ENCODE data around the gene ARHGEF11. TPM values are rescaled to one million over a fixed set of nuclear protein-coding genes. Genes with fewer than 3 reads are reported as not detected.

Gene ARHGEF11
- polyA plus RNA-seq, 3 donors, result 34.5 to 41.5 (median 38.3) TPM

DNA sequence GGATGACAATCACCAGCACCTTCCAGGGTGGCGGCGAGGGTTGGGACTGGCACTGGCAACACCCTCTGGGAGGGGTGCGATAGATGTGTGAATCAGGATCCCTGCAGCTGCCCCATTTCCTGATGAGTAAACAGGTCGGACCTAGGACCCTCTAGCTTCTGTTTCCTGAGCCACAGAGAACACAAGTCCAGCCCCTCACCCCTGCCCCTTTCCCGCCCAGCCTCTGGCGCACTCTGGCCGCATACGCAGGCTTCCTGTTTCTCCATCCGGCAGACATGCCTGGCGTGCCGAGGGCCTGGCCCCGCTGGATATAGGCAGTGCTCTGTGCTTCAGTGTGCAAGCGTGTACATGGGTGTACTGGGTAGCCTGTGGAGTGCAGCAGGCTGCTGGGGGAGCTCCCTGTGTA lies 147.4 kb downstream of the ARHGEF11 start:
- peak; percentile 69 for DNase-seq

DNA sequence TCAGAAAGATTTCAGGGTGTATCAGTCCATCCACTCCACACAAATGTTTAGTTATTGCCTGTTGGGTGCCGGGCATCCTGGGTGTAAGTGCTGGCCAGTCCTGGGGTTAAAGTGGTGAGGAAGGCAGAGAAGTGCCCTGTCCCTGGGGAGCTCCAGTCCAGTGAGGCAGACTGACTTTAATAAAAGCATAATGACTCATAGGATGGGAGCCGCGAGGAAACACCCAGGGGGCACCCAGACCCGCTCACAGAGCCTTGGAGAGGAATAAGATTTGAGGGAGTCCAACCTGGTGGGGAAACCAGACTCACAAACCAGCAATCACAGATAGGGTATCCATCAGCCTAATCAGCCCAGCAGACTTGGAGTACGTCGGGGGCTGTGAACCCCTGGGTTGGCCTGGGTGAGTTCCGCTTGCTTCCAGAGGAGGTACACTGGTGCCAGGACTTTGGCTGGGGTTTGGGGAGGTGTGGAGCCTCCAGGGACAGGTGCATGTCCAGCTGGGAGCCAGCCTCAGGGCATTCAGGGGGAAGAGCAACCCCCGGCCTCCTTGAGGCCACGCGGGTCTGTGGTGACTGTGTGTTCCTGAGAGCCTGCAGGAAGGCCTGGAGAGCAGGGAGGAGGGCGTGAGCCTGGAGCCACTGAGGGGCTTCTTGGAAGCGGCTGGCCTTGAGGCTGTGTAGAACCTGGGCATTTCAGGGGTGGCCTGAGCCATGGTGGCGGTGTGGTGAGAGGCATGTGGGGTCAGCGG lies 148.3 kb downstream of the ARHGEF11 start:
- DNase-seq, result no peak

DNA sequence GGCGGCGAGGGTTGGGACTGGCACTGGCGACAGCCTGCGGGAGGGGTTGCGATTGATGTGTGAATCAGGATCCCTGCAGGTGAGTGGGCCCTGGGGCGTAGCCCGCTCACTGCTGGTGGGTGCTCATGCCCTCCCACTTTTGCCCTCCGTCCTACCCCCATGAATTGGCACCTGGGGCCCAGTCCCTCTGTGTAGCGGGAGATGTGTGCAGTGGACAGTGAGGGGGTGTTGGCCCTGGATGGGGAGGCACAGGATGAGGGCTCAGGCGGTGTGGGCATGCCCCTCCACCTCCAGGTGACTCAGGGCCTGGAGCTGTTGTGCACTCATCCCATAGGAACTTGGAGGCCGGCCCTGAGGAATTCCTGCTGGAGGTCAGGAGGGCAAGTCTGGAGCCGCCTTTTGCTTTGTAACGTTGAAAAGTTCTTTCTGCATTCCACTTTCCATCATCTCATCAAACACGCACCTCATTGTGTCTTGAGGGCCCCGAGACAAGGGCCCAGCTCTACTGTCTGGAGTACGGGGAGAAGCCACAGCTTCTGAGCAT lies 149.0 kb downstream of the ARHGEF11 start:
- DNase-seq, result no peak

DNA sequence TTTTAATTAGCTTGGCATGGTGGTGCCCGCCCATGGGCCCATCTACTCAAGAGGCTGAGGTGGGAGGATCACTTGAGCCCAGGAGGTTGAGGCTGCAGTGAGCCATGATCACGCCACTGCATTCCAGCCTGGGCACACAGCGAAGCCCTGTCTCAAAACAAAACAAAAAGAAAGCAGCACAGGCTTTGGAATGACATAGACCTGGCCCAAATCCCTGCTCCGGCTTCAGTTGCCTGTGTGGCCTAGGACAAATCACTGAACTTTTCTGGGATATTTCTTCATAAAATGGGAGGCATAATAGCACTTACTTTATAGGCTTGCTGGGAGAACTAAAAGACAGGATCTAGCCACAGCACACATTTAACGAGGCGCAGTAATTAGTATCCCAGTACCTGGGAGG lies 149.6 kb downstream of the ARHGEF11 start:
- DNase-seq, result no peak

DNA sequence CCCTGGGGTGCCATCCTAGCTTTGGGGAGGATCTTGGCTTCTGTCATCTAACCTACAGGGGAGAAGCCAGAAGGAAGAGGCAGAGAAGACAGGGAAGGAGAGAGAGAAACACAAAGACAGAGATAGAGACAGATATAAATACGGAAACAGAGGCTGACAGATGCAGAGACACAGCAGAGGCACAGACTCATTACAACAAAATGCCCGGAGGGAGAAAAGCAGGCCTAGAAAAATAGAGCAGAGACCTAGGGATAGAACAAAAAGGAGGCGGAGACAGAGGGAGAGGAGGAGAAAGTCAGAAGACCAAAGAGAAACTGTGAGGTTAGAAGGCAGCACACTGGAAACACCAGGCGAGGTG lies 150.1 kb downstream of the ARHGEF11 start:
- DNase-seq, result no peak

DNA sequence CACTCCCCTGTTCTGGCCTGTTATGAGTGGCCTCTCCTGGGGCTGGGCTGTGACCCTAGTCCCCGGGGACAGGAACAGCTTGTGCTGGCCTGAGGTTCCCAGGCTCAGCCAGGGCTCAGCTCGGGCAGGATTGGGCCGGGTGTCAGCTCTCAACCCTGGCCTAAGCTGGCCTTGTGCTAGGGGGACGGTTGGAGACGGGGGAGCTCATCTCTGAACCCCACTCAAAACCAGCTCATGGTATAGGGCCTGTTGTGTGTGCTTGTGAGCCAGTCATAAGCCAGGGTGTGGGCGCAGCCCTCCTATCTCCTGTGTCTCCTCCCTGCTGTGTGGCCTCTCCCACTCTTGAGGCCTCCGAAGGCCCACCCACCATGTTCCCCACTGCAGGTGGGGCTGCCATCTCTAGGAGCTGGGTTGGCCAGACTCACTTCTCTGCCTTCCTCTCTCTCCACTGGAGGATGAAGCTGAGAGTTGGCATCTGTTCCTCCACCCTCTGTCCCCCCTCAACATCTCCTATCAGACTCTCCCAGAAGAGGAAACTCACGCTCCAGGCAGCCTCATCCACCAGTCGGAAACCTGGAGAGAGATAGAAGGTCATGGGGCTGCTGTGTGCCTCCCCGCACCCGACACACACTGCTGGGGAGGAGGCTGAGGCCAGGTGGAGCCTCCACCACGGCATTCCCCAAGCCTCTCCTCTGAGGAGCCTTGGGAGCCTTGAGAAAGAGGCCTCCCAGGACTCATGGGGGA lies 150.7 kb downstream of the ARHGEF11 start:
- no peak for DNase-seq

DNA sequence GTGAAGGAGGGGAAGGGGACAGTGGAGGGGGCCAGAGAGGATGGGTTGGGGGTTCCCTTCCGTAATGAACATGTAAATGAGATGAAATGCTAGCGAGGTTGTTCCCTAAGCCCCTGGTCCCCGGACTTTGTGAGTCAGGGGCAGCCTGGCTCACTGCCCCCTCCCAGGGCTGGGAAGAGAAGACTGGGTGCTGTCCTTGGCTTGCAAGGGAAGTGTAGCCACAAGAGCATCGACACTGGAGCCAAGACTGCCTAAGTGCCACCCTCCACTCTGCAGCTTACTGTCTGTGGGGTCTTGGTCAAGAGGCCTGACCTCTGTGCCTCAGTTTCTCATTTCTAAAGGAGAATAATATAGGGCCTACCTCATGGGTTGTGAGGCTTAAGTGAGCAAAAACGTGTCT lies 151.5 kb downstream of the ARHGEF11 start:
- DNase-seq, result no peak

DNA sequence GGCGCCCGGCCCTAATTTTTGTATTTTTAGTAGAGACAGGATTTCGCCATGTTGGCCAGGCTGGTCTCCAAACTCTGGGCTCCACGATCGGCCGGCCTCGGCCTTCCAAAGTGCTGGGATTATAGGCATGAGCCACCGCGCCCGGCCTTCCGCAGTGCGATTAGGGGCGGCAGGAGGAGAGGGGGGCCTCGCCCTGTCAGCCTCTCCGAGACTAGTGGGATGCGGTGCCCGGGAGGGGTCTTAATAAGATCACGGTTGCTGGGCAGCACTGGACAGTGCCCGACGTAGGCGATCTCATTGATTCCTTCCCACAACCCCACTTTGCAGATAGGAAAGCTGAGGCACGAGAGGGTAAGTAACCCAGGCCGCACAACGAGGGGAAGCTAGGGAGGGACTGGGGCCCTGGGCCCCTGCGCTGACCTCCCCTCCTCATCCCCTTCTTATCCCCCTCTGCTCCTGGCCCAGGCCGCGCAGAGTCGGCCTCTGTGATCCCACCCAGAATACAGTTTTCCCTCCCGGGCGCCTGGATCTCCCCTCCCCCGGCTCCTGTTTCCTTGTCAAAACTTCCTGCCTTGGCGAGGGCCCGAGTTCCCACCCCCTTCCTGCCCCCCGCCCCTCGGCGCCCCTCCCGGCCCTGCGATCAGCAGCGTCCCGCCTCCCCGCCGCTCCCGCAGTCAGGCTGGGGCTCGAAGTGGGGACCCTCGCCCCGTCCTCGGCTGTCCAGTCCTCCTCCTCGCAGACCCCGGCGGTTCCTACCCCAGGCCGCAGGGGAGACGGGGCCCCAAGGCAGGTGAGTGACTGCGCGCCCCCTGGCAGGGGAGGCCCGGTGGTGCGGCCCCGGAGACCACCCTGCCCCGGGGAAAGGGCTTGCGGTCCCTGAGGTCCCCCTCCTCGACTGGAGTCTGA lies 152.2 kb downstream of the ARHGEF11 start, which contains the start of gene PEAR1:
Gene PEAR1 (plus strand): TSS at position 671 of the 906 bp plus-strand sequence. CDS start 10,209 bp downstream, outside the sequence.
- peak; percentile 70 for DNase-seq

DNA sequence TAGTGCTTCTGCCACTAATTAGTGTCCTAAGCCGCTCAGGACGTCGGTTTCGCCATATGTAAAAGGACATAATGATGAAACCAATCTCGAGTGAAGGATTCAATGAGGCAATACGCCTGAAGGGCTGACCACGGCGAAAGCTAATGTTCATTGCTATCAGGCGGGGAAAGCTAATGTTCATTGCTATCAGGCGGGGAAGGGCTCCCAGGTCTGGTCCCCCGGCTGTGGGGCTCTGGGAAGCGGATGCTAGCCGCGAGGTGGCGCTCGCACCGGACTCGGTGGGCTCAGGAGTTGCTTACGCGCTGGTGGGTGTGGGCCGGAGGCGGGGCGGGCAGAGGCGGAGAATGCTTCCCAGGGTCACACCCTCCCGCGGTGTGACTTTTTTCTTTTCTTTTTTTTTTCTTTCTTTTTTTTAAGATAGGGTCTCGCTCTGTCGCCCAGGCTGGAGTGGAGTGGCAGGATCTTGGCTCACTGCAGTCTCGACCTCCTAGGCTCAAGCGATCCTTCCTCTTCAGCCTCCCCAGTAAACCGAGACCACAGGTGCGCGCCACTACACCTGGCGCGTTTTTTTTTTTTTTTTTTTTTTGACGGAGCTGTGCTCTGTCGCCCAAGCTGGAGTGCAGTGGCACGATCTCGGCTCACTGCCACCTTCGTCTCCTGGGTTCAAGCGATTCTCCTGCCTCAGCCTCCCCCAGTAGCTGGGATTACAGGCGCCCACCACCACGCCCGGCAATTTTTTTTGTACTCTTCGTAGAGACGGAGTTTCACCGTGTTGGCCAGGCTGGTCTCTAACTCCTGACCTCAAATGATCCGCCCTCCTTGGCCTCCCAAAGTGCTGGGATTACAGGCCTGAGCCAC lies 153.1 kb downstream of the ARHGEF11 start:
- peak; percentile 91 for DNase-seq

DNA sequence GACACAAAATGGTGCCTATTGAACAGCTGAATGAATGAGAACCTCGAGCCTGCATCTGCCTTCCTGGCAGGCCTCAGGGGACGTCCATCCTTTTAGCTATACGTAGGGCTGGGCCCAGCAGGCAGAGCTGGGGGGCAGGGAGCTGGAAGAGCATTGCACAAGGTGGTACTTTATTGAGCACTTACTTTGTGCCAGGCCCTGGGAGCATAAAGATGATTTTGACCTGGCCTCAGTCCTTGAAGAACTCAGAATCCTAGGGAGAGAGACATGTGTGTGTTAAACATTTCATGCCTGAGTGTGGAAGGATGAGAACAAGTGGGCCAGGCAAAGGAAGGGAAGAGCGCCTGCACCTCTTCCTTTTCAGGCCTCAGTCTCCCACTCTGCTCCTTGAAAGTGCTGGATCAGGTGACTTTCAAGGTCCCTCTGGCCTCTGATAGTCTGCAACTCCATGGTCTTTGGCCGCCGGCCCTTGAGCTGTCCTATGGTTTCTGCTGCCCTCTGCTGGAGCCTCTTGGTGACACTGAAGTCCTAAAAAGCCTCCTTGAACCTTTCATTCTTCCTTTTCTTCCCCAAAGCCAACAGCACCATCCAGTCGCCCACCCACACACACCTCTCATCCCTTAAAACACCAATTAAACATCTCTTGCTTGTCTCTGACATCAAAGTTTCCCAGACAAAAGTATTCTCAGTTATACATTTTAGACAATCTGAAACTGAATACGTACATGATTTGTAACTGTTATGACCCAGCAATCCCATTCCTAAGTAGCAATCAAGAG lies 155.6 kb downstream of the ARHGEF11 start:
- peak; percentile 80 for DNase-seq

DNA sequence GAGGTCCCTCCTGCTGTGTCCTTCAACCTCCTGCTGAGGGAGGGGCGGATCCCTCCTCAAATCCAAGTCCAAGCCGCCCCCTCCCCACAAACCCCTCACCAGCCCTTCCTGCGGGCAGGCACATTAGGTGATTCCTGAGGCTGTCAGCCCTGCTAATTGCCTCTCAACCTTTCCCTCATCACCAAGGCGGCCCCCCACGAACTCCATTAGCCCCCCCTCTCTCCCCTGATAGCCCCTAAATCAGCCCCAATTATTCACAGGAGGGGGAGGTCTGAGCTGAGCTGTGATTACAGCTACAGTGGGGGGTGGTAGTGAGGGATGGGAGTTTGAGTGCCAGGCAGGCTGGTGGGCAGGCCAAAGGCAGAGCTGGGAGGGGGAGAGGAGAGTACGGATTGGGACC lies 157.8 kb downstream of the ARHGEF11 start:
- no peak for DNase-seq

DNA sequence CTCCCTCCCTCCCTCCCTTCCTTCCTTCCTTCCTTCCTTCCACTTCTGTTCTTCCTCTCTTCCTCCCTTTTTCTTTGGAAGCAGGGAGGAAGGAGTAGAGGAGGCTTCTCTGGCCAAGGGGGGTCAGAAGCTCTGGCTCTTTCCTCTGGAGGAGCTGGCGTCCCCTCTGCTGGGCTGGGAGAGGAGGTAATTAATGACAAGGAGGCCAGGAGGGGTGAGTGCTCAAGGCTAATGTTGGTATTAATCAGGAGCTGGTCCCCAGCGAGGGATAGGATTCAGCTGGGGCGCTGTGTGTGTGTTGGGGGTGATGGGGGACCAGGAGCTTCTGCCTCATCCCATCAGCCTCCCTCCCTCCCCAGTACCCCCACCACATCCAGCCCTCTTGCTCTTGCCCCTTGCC lies 158.2 kb downstream of the ARHGEF11 start:
- peak; percentile 66 for DNase-seq

DNA sequence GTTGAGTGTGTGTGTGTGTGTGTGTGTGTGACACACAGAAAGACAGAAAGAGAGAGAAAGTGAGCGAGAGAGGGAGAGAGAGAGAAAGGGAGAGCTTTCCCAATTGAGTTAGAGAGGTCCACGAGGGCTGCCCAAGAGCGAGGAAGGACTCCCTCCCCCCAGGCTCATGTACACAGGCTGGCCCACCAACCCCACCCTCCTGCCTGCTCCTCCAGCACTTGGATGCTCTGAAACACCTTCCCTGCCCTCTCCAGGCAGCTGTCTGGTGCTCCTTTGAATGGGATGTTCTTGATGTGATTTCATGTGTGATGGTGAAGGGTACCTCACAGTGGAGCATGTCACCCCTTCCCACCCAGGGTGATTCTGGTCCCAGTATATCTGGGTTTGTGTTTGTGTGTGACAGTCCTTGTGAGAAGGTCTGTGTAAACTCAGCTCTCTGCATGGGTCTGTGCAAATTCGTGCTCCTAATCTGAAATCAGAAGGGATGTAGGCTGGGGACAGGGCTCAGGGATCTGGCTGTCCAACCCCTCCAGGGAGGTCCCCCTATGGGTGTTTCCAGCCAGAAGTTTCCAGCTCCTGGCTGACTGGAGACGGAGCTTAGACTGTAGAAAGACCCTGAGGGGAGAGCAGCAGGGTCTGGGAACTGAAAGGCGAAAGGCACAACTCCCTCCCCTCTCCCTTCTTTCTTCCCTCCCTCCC lies 158.8 kb downstream of the ARHGEF11 start:
- no peak for DNase-seq

DNA sequence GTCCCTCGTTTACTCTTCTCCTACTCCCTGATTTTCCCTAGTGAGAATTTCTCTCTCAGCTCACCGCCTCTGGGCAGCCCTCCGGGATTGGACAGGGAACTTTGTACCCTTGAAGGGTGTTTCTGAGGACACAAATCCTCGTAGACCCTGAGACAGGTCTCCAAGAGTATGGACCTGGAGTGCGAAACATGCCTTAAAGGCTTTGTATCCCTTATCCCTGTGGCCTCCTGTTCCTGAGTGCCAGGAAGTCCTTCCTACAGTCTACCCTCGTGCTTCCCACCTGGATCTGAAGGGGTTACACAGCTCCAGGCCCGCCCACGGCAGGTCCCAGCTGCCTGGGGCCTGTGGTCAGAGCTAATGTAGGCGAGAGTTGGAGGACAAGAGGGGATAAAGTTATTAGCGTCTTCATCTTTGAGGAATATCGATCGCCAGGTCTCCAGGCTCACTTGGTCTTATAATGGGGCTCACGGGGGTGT lies 159.6 kb downstream of the ARHGEF11 start:
- no peak for DNase-seq

DNA sequence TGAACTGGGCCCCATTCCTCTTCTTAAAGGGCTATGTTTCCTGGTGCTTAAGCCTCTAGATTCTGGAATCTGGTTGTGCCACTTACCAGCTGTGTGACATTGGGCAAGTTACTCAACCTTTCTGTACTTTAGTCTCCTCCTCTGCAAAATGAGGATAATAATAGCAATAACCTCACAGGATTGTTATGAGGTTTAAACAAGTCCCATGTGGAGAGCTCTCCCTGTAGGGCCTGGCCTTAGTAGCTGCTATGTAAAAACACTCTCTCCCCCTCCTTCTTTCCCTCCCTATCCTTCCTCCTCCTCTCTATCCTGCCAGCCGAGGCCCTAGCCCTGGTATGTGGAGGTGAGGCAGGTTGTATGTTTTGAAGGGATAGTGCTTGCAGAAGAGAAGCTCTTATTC lies 160.2 kb downstream of the ARHGEF11 start:
- DNase-seq, result no peak

Data from renal pelvis (tissue), 4 donors.